HG03432 (cell line): Measurements from ENCODE around the gene C1orf21.
A peak's percentile ranks its signal among the peaks of the same experiment; 100 is the strongest.

ENCODE experiments used
- ATAC-seq: cut with Tn5 transposase; IDR thresholded peaks from one replicate; pipeline ENCODE4 v1.9.1; 2021; ENCODE audit warnings: mild to moderate bottlenecking, moderate library complexity; ENCODE audit not compliant: unreplicated experiment

Gene C1orf21

DNA sequence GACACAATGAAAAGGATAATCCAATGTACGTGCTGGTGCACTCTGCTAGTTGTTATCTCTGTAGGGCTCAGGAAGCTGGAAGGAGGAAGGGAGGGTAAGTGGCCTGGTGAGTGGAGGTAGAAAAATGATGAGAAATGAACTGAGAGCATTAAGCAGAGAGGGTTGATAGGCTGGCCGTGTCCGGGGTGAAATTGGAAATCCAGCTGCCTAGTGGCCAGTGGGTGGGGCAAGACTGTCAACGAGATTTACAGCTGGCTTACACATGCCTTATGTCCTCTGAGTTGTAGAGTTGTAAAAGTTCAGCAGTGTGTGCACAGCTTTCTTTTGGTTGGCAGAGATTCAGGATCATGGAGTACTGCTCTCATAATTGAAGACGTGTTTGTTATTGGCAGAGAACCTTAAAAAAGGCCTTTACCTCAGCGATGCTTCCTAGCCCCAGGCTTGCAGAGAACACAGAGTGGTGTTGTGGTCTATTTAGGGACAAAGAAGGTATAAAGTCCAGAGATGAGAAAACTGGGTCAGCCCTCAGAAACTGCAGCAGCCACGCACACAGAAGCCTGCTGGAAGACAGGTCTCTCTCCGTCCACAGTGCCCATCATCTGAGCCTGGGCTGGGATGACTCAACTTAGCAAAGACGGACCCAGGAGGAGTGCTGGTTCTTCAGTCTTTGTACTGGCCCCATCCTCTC is 235.5 kb downstream of the C1orf21 start:
- no peak for ATAC-seq

DNA sequence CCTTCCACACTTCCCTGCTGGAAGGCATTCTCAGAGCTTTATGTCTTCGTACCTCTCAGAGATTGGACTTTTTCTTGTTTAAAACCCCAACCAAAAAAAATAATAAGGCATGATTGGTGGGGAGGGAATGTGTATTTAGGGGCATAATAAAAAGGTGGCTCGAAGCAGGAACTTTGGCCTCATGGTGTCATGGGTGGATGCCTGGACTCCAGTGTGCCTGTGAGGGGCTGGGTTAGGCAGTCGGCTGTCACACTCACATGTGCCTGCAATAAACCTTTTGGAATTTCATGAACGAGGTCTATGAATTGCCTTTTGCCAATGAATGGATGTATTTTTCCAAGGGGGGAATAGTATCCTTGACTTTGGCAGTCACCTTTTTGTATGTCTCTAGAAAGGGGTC is 236.6 kb downstream of the C1orf21 start:
- no peak for ATAC-seq

DNA sequence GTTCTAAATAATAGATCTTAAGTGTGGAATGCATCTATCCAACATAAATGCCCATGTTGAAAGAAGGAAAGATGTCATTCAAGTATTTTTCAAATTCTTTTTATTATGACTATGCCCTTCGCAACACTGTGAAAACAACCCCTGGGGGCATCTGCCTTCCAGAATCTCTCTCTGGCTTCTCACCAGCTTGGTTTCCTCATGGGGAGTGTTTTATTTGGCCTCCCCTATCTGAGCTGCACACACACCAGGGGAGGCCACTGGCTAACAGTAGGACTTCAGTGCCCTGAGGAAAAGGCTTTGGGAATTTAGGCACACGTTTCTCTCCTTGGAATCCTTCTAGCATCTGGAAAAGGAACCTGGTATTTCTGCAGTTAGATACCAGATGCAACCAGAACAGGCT is 237.2 kb downstream of the C1orf21 start:
- ATAC-seq: no peak

DNA sequence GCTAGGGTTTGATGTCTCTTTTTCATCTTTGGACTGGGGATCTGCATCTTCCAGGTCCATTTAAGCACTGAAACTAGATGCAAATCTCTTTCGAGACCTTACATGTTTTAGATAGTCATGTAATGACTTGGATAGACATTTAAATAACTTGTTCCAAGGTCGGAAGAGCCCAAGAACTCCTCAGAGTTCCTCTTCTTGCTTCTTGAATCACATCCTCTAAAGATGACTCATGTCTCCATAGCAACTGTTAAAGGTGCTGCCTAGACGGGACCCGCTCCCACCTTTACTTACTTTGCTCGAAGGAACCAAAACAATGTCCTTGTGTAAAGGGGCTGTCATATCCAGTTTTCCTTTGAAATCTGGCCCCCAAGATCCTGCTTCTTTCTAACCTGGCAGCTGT is 237.8 kb downstream of the C1orf21 start:
- no peak for ATAC-seq

DNA sequence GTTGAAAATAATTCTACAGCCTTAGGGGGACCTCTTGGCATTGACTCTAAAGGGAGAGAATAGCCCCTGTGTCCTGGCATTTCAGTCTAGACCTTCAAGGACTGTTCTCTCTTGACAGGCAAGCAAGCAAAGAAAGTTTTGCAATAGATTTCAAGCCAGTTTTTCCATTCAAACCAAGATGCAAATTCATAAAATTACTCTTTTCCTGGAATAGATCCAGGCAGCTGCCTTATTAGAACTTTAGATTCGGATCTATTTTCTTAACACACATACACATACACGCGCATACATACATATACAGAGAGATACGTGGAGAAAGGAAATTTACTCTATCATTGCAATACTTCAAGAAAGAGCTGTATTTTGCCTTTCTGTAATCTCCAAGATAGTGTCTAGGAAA is 238.4 kb downstream of the C1orf21 start:
- no peak for ATAC-seq

DNA sequence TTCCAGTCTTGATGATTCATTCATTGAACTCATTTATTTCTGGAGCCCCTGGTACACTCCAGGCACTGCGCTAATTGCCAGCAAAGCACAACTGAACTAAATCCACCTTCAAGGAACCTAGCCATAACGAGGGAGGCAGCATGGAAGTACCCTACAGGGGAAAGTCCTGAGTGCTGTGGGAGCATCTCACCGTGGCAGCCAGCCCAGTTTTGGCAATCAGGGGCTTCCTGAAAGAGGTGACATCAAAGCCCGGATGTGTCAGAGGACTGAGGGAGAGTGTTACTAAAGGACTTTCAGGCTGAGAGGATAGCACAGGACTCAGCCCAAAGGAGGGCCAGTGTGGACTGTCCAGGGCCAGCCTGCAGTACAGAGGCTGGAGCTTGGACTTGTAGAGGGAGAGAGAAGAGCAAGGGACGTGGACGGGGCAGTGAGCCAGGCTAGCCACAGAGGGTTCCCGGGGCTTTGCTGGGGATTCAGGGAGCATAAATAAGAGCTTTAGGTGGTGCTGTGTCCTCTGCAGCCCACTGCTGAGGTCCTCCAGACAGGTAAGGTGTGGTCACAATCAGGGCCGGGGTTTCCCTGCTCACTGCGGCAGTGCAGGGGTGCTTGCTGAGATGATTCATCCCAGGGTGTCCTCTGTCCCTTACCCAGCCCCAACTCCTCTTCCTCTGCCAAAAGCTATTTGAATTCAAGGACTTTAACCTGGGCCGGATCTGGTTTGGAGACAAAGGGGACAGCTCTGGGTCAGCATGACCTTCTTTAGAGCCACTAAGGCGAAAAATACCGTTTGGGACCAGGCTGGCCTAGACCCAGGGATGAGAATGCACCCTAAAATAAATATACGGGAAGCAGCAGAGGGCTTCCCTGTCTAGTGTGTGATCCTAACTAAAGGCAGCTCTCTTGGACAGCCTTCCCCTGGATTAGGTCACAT is 239.5 kb downstream of the C1orf21 start:
- ATAC-seq: peak; percentile 67

DNA sequence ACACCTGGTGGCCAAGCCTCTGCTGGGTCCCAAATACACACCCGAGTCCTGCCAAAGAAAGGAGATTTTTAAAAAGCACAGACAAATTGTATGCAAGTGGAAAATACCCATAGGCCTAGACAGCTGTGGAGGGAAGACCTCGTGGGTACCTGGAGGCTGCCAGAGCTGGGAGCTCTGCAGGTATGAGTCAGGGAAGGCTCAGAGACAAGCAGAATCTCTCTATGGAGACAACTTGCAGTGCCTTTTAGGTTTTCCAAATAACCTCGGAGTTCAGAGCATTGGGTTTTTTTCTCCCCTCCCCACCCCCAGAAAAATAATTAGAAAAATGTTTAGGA is 240.1 kb downstream of the C1orf21 start:
- no peak for ATAC-seq

DNA sequence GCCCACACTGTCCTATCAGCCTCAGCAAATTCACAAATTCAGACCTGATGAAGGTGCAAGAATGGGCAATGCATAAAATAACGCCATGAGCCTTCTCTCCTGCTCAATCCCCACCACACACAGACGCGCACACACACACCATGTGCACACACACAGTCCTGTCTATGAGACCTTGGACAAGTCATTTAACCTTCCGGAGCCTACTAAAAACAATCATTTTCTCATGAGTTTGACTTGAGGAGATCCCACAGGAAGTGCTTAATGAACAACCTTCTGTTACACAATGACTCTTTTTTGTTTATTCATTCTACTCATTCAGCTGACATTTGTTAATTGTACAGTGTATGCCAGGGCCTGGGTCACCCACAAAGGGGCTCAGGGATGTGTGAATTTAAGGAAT is 242.4 kb downstream of the C1orf21 start:
- ATAC-seq: no peak

DNA sequence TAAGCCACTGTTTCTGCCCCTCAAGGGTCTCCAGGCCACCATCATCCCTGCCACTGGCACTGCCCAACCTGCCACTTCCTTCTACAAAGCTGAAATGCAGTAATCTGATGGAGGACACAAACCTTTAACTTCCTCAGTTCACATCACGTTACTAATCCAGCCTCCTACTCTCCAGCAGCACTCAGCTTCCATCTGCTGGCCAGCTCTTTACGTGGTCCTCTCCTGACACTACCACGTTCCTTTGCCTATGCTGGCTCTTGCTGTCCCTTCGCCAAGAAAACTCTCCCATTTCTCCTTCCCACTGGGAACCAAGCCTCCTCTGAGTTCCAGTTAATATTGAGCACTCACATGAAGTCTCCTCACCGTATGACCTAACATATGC is 243.8 kb downstream of the C1orf21 start:
- ATAC-seq: no peak

DNA sequence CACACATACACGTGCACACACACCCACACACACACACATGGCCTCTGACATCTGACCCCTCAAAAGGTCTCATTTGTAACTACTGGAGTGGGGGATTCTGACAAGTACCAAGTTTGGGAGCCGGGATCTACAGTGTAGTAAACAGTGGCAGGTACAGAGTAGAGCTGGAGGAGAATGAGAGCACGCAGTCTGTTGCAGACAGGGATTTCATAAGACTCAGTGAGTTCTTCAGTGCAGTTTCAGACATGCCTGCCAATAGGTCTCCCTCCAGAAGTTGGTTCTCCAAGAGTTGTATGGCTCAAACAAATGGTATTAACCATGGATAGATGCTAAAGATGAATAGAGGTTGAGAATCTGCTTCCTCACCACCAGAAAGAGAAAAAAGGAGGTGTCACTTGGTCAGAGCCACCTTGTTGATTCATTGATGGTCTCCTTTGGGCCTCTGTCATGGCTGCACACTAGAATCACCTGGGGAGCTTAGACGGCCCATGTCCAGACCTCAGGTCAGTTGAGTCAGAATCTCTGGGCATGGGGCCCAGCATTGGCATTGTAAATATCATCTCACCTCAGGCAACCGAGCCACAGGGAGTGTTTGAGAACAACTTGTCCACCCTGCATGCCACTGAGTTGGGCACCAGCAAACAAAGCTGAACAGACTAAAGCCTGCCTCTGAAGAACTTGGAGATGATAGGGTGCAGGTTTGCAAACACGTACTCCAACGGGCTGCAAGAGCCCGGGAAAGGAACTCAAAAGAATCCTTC is 245.8 kb downstream of the C1orf21 start:
- no peak for ATAC-seq

DNA sequence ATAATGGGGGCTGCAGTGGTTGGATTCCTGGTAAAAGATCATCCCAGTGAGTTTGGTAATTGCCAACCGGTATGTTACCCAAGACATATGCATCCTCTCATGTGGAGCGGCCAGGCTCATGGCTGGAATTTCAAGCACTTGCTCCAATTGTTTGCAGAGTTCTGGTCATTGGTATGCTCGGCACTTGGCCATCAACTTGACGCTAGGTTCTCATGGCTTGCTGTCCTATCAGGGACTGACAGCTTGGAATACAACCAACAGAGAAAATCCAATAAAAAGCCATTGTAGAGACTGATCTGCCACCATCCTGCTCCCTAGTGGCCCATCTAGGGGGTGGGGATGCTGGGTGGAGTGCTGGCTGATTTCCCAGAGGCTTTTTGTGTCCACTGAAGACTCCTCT is 247.0 kb downstream of the C1orf21 start:
- ATAC-seq: no peak

DNA sequence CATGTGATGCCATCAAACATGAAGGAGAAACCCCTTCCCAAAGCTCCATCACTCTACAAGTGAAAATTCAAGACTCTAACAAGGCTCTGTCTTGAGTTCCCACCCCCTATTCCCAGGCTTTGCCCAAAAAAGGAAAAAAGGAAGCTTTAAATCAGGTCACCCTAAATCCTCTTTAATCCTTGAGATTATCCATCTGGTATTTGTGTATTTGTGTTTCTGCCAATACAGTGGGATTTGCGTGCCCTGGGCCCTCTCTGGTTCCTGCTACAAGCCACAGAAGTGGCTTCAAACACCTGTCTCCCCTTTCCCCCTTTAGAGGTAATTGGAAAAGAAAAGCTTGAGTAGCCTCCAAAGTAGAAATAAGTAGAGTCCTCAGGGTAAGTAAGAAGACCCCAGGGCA is 247.5 kb downstream of the C1orf21 start:
- no peak for ATAC-seq

DNA sequence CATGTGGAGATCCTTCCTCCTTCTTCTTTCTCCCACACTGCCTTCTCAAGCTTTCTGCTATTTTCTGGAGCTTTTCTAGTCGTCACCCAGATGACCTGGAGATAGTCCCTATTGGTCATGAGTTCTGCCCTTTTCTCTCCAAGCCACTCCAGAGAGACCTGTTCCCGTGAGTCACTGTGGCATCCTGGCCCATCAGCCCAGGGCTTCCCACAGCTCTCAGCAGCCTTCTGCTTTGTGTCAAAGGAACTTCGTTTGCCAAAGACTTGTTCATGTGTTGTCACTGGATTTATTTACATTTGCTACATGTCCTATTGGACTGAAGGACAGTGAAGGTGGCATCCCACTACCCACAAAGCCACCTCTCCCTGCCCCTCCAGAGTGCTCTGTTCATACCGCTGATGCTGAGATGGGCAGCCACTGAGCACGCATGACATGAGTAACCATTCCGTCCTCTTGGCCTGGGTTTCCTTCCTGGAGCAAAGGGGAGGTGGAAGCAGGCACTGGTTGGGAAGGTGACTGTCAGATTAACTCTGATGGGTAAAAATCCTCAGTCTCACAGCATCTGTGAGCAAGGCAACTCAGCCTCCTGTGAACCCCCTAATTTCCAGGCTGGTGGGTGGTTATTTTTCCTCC is 248.6 kb downstream of the C1orf21 start:
- no peak for ATAC-seq

DNA sequence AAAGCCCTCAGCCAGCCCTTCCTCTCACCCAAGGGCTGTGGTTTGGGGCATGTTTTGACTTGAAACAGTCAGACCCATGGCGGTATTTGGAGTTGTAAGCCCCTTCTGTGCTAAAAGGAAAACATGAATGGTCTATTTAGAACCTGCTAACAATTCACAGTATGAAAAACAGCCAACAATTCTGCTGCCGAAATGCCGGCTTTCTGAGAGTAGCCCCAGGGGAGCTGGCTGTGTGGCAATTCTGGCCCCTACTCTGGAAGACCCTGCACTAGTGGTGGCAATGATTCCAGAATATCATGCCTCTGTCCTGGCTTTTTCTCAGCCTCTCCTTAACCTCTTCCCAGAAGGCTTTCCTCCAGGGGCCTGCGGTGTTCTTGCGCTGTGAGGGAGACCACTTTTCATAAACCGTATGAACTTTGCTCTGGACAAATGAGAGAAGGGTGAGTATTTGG is 249.2 kb downstream of the C1orf21 start:
- no peak for ATAC-seq

DNA sequence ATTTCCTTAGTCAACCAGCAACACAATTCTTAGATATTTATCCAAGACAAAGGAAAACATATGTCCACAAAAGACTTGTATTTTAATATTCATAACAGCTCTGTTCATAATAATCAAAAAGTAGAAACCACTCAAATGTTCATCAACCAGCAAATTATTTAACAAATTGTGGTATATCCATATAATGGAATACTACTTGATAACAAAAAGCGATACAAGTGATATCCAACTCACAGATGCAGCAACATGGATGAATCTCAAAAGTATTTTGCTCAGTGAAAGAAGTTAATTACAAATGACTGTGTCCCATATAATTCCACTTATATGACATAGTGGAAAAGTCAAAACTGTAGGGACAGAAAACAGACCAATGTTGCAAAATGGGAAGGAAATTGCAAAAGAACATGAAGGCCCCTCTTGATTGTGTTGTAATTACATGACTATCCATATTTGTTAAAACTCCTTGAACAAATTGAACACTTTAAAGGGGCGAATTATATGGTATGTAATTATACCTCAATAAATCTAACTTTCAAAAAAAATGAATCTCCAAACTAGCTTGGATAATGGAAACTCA is 250.9 kb downstream of the C1orf21 start:
- ATAC-seq: no peak

DNA sequence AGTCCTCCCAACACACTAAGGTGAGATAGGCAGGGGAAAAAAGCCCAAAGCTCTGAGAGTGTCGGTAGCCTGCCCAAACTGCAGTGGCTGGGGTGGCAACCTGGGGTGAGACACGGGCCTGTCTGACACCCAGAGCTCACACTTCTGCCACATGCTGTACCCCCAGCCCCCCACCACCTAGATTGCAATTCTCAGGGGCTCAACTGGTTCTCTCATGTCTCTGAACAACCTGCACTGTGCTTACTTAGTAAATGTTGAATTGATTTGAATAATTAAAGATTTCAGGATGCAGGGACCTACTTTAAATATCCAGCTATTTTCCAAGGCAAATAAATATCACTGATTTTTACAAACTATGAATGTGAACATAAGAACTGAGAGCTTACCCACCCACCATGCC is 252.4 kb downstream of the C1orf21 start:
- ATAC-seq: no peak

DNA sequence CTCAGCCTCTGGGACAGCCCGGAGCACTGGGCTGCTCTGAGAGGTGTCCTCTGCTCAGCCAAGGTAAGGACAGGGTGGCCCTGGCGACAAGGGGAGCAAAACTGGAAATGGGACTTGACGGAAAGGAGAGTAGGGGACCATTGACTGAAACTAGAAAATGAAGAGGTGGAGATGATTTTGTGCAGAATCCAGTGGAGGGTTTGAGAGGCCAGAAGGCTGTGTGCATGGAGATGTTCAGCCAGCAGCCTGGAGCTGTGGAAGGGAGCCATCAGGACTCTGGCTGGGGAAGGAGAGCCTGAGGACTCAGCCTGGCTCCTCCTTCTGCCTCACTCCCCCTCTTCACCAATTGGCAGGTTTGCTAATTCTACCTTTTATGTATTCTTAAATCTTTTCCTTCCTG is 253.7 kb downstream of the C1orf21 start:
- ATAC-seq: no peak

DNA sequence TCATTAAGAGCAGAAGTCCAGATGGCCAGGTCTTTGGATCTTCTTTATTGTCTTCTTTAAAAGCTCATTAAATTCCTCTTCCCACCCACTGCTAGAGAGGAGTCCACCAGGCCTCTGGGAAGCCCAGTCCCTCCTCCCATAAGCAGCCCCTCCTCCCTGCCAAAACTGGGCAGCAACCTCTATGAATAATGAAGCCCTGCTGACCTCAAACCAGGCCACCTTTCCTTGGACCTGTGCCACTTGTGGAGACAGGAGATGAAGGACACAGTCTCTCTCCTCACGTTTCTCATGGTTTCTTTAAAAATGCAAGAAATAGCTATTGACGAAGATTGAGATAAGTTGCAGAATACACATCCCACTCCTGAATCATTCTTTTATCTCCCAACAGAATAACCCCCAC is 255.1 kb downstream of the C1orf21 start:
- no peak for ATAC-seq

DNA sequence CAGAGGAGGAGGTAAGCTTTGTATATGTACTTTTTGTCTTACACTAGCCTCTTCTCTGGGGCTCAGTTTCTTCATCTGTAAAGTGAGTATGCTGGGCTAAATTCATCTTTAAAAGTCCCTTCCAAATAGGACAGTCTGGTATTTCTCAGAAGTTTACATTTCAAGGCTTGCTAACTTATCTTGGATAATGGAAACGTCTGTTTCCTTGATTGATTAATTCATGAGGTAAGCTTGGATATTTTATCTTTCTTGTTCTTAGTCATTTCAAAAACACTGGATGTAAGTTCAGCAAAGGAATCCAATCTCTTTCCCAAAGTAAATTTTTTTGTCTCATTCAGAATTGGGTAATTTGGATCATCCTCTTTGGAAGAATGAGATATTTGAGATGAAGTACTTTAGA is 256.8 kb downstream of the C1orf21 start:
- ATAC-seq: no peak

DNA sequence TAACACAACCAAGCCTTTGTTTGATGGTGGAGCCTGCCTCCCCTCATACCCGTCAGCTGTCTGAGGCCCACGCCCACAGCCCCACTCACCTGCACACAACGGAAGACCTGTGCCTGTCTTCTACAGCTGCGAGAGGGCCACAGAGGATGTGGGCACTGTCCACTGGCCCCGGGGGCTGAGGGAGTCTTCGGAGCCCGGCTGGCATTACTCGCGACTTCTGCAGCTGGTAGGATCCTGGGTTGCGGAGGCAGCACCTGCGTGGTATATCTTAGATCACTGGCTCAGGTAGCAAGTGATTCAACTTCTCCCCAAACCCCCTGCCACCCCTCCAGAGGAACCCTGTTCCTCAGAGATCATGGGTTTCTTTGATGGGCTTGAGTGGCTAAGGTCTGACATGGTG is 257.9 kb downstream of the C1orf21 start:
- no peak for ATAC-seq

DNA sequence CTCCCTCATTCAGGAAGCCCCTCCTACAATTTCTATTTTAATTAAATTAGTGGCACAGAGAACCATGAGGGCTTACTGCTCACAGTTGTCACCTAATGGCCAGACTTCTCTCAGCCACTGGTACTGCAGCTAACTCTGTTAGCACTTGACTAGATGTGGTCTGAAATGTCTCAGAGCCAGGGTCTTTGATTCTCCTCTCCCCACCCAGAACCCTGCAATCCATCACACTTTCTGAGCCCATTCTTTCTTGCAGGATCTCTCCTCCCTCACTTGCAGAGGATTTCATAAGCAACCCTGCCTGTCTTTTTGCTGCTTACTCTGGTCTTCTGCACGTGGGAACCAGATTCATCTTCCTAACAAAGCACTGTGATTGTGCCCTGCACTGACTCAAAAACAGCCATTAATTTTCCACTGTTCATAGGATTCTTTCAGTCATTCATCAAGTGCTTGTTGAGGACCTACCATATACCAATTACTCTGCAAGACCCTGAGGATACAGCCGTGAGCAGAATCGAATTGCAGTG is 259.4 kb downstream of the C1orf21 start:
- no peak for ATAC-seq
